Stimulated activated naive CD4-positive, alpha-beta T cell treated with Interleukin-2 at 50 U/mL for 16 hours (primary cell): ENCODE data around the gene PABPC1L.

ENCODE experiments used
- DNase-seq: peaks from one replicate; lab custom pipeline; 2025; lab: John Stamatoyannopoulos, UW

PABPC1L gene

GRCh38 chr20:44900231-44900854 lies 9.5 kb upstream of the PABPC1L start:
- DNase-seq = no peak

- no peak for DNase-seq
Observed at GRCh38 chr20:44901974-44902373, 7.9 kb upstream of the PABPC1L start.

- no peak for DNase-seq
Observed at GRCh38 chr20:44904377-44904776, 5.5 kb upstream of the PABPC1L start.

- no peak for DNase-seq
Observed at GRCh38 chr20:44908987-44909871, 631 bp upstream of the PABPC1L start.

GRCh38 chr20:44910690-44911262 lies 916 bp downstream of the PABPC1L start:
- no peak for DNase-seq

GRCh38 chr20:44911264-44911921 lies 1.5 kb downstream of the PABPC1L start:
- no peak for DNase-seq

- DNase-seq = no peak
Observed at GRCh38 chr20:44912189-44912588, 2.3 kb downstream of the PABPC1L start.

GRCh38 chr20:44914924-44915323 lies 5.1 kb downstream of the PABPC1L start:
- no peak for DNase-seq

GRCh38 chr20:44916586-44916985 lies 6.7 kb downstream of the PABPC1L start:
- no peak for DNase-seq

- no peak for DNase-seq
Observed at GRCh38 chr20:44917399-44917798, 7.5 kb downstream of the PABPC1L start.

- DNase-seq = no peak
Observed at GRCh38 chr20:44918342-44918741, 8.5 kb downstream of the PABPC1L start.

GRCh38 chr20:44918761-44919160 lies 8.9 kb downstream of the PABPC1L start:
- no peak for DNase-seq

GRCh38 chr20:44921447-44921846 lies 11.6 kb downstream of the PABPC1L start:
- no peak for DNase-seq

- DNase-seq = no peak
Observed at GRCh38 chr20:44924541-44924940, 14.7 kb downstream of the PABPC1L start.

- DNase-seq = no peak
Observed at GRCh38 chr20:44928595-44928994, 18.7 kb downstream of the PABPC1L start.

GRCh38 chr20:44930517-44931168 lies 20.8 kb downstream of the PABPC1L start:
- DNase-seq = no peak

GRCh38 chr20:44931911-44932310 lies 22.1 kb downstream of the PABPC1L start:
- no peak for DNase-seq

GRCh38 chr20:44932916-44933315 lies 23.1 kb downstream of the PABPC1L start:
- DNase-seq = no peak

GRCh38 chr20:44936510-44936909 lies 26.6 kb downstream of the PABPC1L start:
- no peak for DNase-seq

- no peak for DNase-seq
Observed at GRCh38 chr20:44938637-44939036, 28.8 kb downstream of the PABPC1L start.

GRCh38 chr20:44941120-44941691 lies 31.3 kb downstream of the PABPC1L start:
- no peak for DNase-seq
